HG02870 (cell line): ENCODE results near the gene PC.
"Not testable (repeated sequence)": the region's sequence is repeated elsewhere in the genome, so short reads cannot be mapped to it uniquely, and the experiment has no call there.

Source experiments
- ATAC-seq: cut with Tn5 transposase; IDR thresholded peaks from one replicate; pipeline ENCODE4 v1.9.1; 2021; ENCODE audit warnings: mild to moderate bottlenecking, moderate library complexity; ENCODE audit not compliant: unreplicated experiment

PC gene, protein sequence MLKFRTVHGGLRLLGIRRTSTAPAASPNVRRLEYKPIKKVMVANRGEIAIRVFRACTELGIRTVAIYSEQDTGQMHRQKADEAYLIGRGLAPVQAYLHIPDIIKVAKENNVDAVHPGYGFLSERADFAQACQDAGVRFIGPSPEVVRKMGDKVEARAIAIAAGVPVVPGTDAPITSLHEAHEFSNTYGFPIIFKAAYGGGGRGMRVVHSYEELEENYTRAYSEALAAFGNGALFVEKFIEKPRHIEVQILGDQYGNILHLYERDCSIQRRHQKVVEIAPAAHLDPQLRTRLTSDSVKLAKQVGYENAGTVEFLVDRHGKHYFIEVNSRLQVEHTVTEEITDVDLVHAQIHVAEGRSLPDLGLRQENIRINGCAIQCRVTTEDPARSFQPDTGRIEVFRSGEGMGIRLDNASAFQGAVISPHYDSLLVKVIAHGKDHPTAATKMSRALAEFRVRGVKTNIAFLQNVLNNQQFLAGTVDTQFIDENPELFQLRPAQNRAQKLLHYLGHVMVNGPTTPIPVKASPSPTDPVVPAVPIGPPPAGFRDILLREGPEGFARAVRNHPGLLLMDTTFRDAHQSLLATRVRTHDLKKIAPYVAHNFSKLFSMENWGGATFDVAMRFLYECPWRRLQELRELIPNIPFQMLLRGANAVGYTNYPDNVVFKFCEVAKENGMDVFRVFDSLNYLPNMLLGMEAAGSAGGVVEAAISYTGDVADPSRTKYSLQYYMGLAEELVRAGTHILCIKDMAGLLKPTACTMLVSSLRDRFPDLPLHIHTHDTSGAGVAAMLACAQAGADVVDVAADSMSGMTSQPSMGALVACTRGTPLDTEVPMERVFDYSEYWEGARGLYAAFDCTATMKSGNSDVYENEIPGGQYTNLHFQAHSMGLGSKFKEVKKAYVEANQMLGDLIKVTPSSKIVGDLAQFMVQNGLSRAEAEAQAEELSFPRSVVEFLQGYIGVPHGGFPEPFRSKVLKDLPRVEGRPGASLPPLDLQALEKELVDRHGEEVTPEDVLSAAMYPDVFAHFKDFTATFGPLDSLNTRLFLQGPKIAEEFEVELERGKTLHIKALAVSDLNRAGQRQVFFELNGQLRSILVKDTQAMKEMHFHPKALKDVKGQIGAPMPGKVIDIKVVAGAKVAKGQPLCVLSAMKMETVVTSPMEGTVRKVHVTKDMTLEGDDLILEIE

GRCh38 chr11:66958232-66958955, at the start of gene PC:
Gene PC (minus strand): TSS chr11:66958383. CDS start chr11:66872159, 86,224 bp downstream.
- peak; percentile 81 for ATAC-seq

GRCh38 chr11:67007126-67007525, 48.9 kb upstream of the PC start:
- no peak for ATAC-seq

DNA sequence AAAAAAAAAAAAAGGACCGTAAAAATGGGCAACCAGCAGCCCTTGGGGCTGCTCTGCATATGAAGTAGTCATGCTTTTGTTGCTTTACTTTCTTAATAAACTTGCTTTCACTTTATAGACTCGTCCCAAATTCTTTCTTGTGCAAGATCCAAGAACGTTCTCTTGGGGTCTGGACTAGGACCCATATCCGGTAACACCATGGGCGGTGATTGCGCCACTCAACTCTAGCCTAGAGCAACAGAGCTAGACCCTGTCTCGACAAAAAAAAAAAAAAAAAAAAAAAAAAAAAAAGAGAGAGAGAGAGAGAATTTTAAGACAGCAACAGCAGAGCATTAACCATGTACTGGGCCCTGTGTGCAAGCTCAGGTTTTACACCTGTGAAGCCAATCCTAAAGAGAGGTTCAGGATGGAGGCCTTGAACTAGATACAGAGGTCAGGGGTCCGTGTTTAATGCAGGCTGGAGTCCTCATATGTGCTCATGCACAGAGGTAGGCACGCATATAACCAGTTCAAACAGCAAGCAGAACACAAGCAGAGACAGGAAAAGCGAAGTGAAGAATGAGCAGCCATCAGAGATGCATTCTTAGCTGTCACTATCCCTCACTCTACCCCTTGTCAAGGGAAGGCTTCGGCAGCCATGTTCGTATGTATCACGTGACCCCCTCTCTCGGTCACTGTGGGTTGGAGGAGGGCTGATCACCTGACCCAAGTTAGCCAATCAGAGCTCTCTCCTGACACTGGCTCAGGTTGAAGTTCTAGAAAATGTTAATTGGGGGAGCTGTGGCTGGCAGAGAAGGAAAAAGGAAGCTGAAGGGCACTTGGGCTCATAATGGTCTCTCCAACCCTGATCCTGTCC, 48.1 kb upstream of the PC start:
- no peak for ATAC-seq

GRCh38 chr11:67005200-67005599, 47.0 kb upstream of the PC start:
- not testable (repeated sequence) for ATAC-seq

- no peak for ATAC-seq
Observed at GRCh38 chr11:67002921-67003411, 44.8 kb upstream of the PC start.

- ATAC-seq, result no peak
Observed at GRCh38 chr11:67002297-67002913, 44.2 kb upstream of the PC start.

- no peak for ATAC-seq
Observed at GRCh38 chr11:67001332-67001731, 43.1 kb upstream of the PC start.

GRCh38 chr11:66999555-66999954, 41.4 kb upstream of the PC start:
- no peak for ATAC-seq

DNA sequence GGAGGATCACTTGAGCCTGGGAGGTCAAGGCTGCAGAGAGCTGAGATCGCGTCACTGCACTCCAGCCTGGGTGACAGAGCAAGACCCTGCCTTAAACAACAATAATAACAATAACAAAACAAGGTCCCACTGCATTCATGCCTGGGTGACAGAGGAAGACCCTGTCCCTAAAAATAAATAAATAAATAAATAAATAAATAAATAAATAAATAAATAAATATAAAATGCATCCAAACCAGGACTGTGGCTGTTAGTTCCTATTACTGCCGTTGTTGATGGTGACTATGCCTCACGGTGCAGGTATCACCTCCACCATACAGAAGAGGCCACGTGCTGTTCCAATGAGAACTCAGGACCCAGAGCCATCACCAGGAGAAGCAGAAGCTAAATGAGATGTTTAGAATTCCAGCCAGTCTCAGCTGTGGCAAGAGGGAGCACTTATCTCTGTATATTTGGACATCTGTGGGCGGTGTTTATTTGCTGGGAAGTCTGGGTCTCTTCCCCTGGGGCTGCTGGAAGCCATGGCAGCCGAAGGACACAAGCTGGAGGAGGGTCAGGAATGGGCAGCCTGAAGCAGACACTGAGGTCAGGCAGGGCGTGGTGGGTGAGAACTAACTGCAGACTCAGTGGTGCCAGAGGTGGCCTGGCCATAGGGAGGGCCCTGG, 38.6 kb upstream of the PC start:
- no peak for ATAC-seq

- no peak for ATAC-seq
Observed at GRCh38 chr11:66992041-66992440, 33.9 kb upstream of the PC start.

DNA sequence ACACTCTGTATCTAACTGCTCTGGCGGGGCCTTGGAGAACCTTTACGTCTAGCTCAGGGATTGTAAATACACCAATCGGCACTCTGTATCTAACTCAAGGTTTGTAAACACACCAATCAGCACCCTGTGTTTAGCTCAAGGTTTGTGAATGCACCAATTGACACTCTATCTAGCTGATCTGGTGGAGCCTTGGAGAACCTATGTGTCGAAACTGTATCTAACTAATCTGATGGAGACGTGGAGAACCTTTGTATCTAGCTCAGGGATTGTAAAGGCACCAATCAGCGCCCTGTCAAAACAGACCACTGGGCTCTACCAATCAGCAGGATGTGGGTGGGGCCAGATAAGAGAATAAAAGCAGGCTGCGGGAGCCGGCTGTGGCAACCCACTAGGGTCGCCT, 31.2 kb upstream of the PC start:
- not testable (repeated sequence) for ATAC-seq

DNA sequence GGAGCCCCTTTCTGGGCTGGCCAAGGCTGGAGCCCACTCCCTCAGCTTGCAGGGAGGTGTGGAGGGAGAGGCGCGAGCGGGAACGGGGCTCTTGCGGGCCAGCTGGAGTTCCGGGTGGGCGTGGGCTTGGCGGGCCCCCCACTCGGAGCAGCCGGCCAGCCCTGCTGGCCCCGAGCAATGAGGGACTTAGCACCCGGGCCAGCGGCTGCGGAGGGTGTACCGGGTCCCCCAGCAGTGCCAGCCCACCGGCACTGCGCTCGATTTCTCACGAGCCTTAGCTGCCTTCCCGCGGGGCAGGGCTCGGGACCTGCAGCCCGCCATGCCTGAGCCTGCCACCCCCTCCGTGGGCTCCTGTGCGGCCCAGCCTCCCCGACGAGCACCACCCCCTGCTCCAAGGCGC, 30.6 kb upstream of the PC start:
- not testable (repeated sequence) for ATAC-seq

DNA sequence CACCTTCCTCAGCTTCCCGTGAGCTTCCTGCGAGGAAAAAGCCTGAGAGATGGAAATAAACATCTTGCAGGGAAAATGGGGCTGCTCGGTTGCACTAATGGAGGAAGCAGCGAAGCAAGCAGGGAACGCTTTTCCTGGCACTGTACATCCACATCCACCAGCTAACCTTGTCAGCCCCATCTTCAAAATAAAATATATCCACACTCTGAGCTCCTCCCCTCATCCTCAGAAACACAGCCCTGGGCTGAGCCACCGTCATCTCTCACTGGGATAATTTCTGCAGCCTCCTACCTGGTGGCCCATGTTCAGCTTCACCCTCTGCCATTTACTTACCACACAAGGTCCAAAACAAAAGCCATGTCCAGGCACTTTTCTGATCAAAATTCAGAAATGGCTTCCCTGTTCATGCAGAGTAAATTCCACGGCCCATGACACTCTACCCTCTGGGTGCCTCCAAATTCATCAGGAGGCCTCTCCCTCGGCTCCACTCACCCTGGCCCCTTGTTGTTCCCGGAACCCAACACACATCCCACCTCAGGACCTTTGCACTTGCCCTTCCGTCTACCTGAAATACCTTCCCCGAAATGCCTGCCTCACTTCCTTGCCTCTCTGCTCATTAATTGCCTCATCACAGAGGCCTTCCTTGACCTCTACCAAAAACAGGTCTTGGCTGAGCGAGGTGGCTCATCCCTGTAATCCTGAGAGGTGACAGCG, 29.9 kb upstream of the PC start:
- no peak for ATAC-seq

DNA sequence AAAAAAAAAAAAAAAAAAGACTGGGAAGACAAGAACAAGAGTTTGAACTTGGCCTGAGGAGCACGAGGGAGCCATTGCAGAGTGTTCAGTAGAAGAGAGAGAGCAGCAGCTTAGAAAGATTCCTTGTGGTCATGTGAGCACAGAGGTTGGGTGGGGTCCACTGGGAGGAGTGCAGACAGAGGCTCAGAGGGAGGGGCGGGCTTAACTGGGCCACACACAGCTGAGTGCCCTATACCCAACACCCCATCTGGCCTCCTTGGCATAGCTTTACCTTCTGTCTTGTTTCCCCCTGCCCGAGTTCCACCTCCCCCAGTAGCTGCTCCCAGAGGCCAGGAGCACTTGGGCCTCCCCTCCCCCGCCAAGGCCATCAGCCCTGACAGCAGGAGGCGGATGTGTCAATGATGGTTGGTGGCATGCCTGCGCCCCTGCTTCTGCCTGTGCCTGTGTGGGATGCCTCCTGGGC, 29.0 kb upstream of the PC start:
- ATAC-seq, result no peak

- ATAC-seq, result no peak
Observed at GRCh38 chr11:66986178-66986545, 28.0 kb upstream of the PC start.

DNA sequence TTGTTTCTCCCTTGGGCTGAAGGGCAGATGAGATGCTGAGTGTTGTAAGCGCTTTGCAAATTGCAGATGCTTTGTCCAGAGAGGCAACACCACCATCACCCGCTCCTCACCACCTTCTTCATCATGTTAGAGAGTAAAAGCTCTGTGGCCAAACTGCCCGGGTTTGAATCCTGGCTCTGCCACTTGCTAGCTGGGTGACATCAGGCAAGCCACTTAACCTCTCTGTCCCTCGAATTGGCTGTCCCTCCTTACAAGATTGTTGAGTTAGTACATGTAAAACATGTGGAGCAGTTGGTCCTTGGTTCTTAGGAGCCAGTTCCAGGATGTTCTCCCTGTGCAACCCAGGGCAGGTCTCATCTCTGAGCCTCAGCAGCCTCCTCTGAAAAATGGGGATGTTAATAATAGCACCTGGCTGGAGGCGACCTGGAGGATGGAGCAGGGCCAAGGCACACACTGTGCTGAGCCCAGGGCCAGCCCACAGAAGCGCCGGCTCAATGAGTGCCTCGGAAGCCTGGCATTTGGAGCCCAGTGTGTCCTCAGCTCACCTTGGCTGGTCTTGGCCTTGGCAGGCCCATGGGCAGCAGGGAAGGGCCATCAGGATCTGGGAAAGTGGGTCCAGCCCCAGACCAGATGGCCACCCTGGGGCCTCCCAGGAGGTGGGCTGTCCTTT, 27.5 kb upstream of the PC start:
- no peak for ATAC-seq

GRCh38 chr11:66983275-66983924, 25.2 kb upstream of the PC start:
- ATAC-seq, result no peak
